Calu3 (cell line): Measurements from ENCODE around the gene ENPP6. TPM values are rescaled to one million over a fixed set of nuclear protein-coding genes. Genes with fewer than 3 reads are reported as not detected.
A peak's percentile ranks its signal among the peaks of the same experiment; 100 is the strongest.

Experiments
- BruUV-seq: library from RNA; stranded (reverse); fragments of 400-500 nt; replicated peaks from 2 replicates; lab custom pipeline; 2021; lab: Mats Ljungman, UMichigan
- CTCF ChIA-PET: fragments of 300-600 bp; sonication (Branson Sonifier 250); formaldehyde crosslinking; loops from one replicate; lab custom pipeline; 2022; ENCODE audit warnings: antibody characterized with exemption; lab: Charles Lee
- DNase-seq: peaks from one replicate; pipeline ENCODE4 v3.0.0; 2022
- H3K27ac Mint-ChIP-seq: one replicate; pipeline ENCODE4 v1.8.0; 2022; ENCODE audit warnings: mixed read lengths; ENCODE audit not compliant: unreplicated experiment
- H3K27me3 Mint-ChIP-seq: one replicate; pipeline ENCODE4 v1.8.0; 2022; ENCODE audit warnings: mixed read lengths; ENCODE audit not compliant: unreplicated experiment
- H3K36me3 Mint-ChIP-seq: one replicate; pipeline ENCODE4 v1.8.0; 2022; ENCODE audit warnings: mild to moderate bottlenecking, moderate library complexity, mixed read lengths; ENCODE audit not compliant: insufficient read depth, unreplicated experiment
- H3K4me1 Mint-ChIP-seq: one replicate; pipeline ENCODE4 v1.8.0; 2022; ENCODE audit warnings: mild to moderate bottlenecking, low read depth, mixed read lengths; ENCODE audit not compliant: unreplicated experiment
- H3K4me3 Mint-ChIP-seq: one replicate; pipeline ENCODE4 v1.8.0; 2022; ENCODE audit warnings: mild to moderate bottlenecking, low read depth, moderate library complexity, mixed read lengths; ENCODE audit not compliant: unreplicated experiment
- H3K9me3 Mint-ChIP-seq: one replicate; pipeline ENCODE4 v1.8.0; 2022; ENCODE audit warnings: low read depth, mixed read lengths; ENCODE audit not compliant: unreplicated experiment
- CTCF ChIP-seq: fragments of 200-600 bp; IDR thresholded peaks from one replicate; pipeline ENCODE4 v1.8.0; 2022; ENCODE audit warnings: antibody characterized with exemption; ENCODE audit not compliant: unreplicated experiment
- intact Hi-C: fragments of 100-400 bp; cut with micrococcal nuclease; formaldehyde crosslinking; loops from one replicate; pipeline ENCODE4 v1.10.0; 2022; ENCODE audit not compliant: unreplicated experiment
- total RNA-seq: library from RNA; stranded (reverse); gene quantifications from 2 replicates; pipeline ENCODE4 v1.2.3, GENCODE V29; 2022

Gene ENPP6
- total RNA-seq, 1 experiment from 2014 or later, result not detected

GRCh38 chr4:184174571-184175488 is 42.8 kb downstream of the ENPP6 start:
- Mint-ChIP-seq H3K4me3 (no peak overlapping the region), H3K27me3 (peaks cover 95% of the 10 kb centered on the region), H3K27ac (no peak overlapping the region), H3K36me3 (no peaks in the 10 kb centered on the region), H3K9me3 (peaks cover 5% of the 10 kb centered on the region), H3K4me1 (no peaks in the 10 kb centered on the region)
- TF ChIP-seq CTCF, result no peak
- BruUV-seq, result no TSS peak
- CTCF ChIA-PET, result no interaction called here
- no peak for DNase-seq
- intact Hi-C loops, result no loop called here

GRCh38 chr4:184171011-184171410 is 46.7 kb downstream of the ENPP6 start:
- DNase-seq, result no peak
- intact Hi-C loops, result no loop called here
- H3K4me3 Mint-ChIP-seq, result no peak overlapping the region
- H3K36me3 Mint-ChIP-seq, result no peaks in the 10 kb centered on the region
- peaks cover 57% of the 10 kb centered on the region for H3K27me3 Mint-ChIP-seq
- no peaks in the 10 kb centered on the region for H3K4me1 Mint-ChIP-seq
- H3K27ac Mint-ChIP-seq, result no peak overlapping the region
- no TSS peak for BruUV-seq
- CTCF ChIA-PET, result no interaction called here
- no peaks in the 10 kb centered on the region for H3K9me3 Mint-ChIP-seq
- no peak for TF ChIP-seq CTCF

GRCh38 chr4:184169225-184169867 is 48.3 kb downstream of the ENPP6 start:
- BruUV-seq, result no TSS peak
- CTCF ChIA-PET, result no interaction called here
- H3K27me3 Mint-ChIP-seq, result peaks cover 40% of the 10 kb centered on the region

More at GRCh38 chr4:184169225-184169867, 48.3 kb downstream of the ENPP6 start:
- no peaks in the 10 kb centered on the region for H3K4me1 Mint-ChIP-seq
- H3K9me3 Mint-ChIP-seq, result no peaks in the 10 kb centered on the region
- H3K27ac Mint-ChIP-seq, result no peak overlapping the region
- H3K4me3 Mint-ChIP-seq, result peak overlapping the region; percentile 30
- no peak for TF ChIP-seq CTCF
- no peaks in the 10 kb centered on the region for H3K36me3 Mint-ChIP-seq
- intact Hi-C loops, result no loop called here
- no peak for DNase-seq
